Skeletal muscle tissue (tissue), 4 donors: Measurements from ENCODE around the gene BCL2L1. TPM values are rescaled to one million over a fixed set of nuclear protein-coding genes. Genes with fewer than 3 reads are reported as not detected.

Experiments
- H3K27ac ChIP-seq: one replicate; pipeline ENCODE4 v1.7.0; 2013; ENCODE audit warnings: mild to moderate bottlenecking, low read depth, low read length, inconsistent platforms
- H3K27me3 ChIP-seq, 3 donors: one replicate each; pipeline ENCODE4 v1.7.0; 2013; ENCODE audit warnings: low read length in 3 of 3; ENCODE audit not compliant: control insufficient read depth in 3 of 3, insufficient read depth in 3 of 3
- H3K36me3 ChIP-seq, 3 donors: one replicate each; pipeline ENCODE4 v1.7.0; 2013; ENCODE audit warnings: low read length in 3 of 3; ENCODE audit not compliant: control insufficient read depth in 3 of 3, insufficient read depth in 3 of 3
- H3K4me1 ChIP-seq, 3 donors: one replicate each; pipeline ENCODE4 v1.7.0; 2013; ENCODE audit warnings: low read length in 3 of 3, mild to moderate bottlenecking in 3 of 3; ENCODE audit not compliant: control insufficient read depth in 3 of 3, insufficient read depth in 3 of 3
- H3K4me3 ChIP-seq, 3 donors: one replicate each; pipeline ENCODE4 v1.7.0; 2013; ENCODE audit warnings: low read length in 3 of 3
- H3K9ac ChIP-seq, 3 donors: one replicate each; pipeline ENCODE4 v1.7.0; 2013; ENCODE audit warnings: low read length in 3 of 3, mild to moderate bottlenecking in 3 of 3, moderate library complexity in 2 of 3, low read depth in 1 of 3
- H3K9me3 ChIP-seq, 3 donors: one replicate each; pipeline ENCODE4 v1.7.0; 2013; ENCODE audit warnings: low read length in 3 of 3; ENCODE audit not compliant: control insufficient read depth in 3 of 3
- total RNA-seq: library from RNA; depleted of rRNA; stranded (reverse); fragments of >200 nt; gene quantifications from one replicate; pipeline ENCODE4 v1.2.3, GENCODE V29; 2014
- donor health status: Osteomylitis.

BCL2L1 gene
- total RNA-seq, 1 donor from 2014 or later: 44.9 TPM

DNA sequence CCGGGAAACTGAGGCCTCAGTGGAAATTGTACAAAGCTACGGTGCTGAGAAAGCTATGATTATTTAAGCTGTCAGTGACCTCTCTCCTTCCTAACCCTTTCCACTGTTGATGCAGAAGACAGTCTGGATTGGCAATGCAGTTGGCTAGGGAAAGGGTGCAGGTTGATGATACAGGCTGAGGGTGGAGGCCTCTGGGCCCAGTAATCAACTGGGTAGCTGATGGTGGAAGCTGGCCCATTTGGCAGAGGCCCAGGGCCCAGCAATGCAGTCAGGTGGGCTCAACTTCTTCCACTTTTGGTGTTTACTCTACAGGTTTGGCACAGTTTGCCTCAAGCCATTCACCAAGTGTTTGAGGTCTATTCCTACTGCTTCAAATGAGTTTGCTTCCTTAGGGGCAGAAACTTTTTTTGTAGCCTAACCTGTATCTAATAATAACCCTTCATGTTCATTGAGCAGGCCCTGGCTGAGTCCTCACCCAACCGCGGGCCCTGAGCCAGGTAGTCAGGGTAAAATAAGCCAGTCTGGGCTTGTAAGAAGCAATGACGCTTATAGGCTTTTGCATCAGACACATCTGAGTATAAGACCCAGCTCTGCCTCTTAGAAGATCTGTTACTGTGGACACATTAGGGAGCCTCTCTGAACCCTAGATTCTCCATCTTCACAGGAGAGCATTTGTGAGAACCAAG is 12.1 kb downstream of the BCL2L1 start:
- peaks cover 70 to 76% (median 75%) of the 10 kb centered on the region in 3 donors for H3K4me1 ChIP-seq
- peak overlapping the region; percentile 93 for H3K27ac ChIP-seq
- H3K36me3 ChIP-seq: peaks cover 4 to 21% (median 12%) of the 10 kb centered on the region in 3 donors
- H3K9me3 ChIP-seq: no peaks in the 10 kb centered on the region
- peak overlapping the region in 2 of 3 donors; percentile 7 to 58 for H3K9ac ChIP-seq
- H3K27me3 ChIP-seq: no peaks in the 10 kb centered on the region
- peak overlapping the region in 2 of 3 donors; percentile 4 to 15 for H3K4me3 ChIP-seq

- H3K4me1 ChIP-seq: peaks cover 74 to 79% (median 77%) of the 10 kb centered on the region in 3 donors
- H3K4me3 ChIP-seq: no peak overlapping the region
- H3K9ac ChIP-seq: peak overlapping the region in 1 of 3 donors; percentile 7
- H3K36me3 ChIP-seq: peaks cover 4 to 22% (median 12%) of the 10 kb centered on the region in 3 donors
- H3K27me3 ChIP-seq: no peaks in the 10 kb centered on the region
- no peaks in the 10 kb centered on the region for H3K9me3 ChIP-seq
- peak overlapping the region; percentile 93 for H3K27ac ChIP-seq
These were observed 12.7 kb downstream of the BCL2L1 start for GRCh38 chr20:31709939-31710338.

GRCh38 chr20:31708736-31709534 is 13.7 kb downstream of the BCL2L1 start:
- Histone ChIP-seq H3K9me3 (no peaks in the 10 kb centered on the region), H3K27me3 (no peaks in the 10 kb centered on the region), H3K36me3 (peaks cover 4 to 17% (median 10%) of the 10 kb centered on the region in 3 donors), H3K4me3 (no peak overlapping the region), H3K27ac (peak overlapping the region; percentile 83), H3K9ac (peak overlapping the region in 2 of 3 donors; percentile 40 to 47), H3K4me1 (peaks cover 72 to 80% (median 75%) of the 10 kb centered on the region in 3 donors)

GRCh38 chr20:31707994-31708735 is 14.5 kb downstream of the BCL2L1 start:
- H3K4me3 ChIP-seq: peak overlapping the region in 1 of 3 donors; percentile 4
- peaks cover 65 to 73% (median 67%) of the 10 kb centered on the region in 3 donors for H3K4me1 ChIP-seq
- H3K27me3 ChIP-seq: no peaks in the 10 kb centered on the region
- H3K27ac ChIP-seq: peak overlapping the region; percentile 83
- peaks cover 4 to 13% (median 10%) of the 10 kb centered on the region in 3 donors for H3K36me3 ChIP-seq
- H3K9me3 ChIP-seq: no peaks in the 10 kb centered on the region
- peak overlapping the region; percentile 41 to 51 (median 47) for H3K9ac ChIP-seq

GRCh38 chr20:31707258-31707615 is 15.4 kb downstream of the BCL2L1 start:
- H3K36me3 ChIP-seq: peaks cover 4 to 13% (median 10%) of the 10 kb centered on the region in 3 donors
- H3K27me3 ChIP-seq: no peaks in the 10 kb centered on the region
- H3K27ac ChIP-seq: peak overlapping the region; percentile 12
- H3K4me1 ChIP-seq: peaks cover 56 to 64% (median 58%) of the 10 kb centered on the region in 3 donors
- H3K9me3 ChIP-seq: no peaks in the 10 kb centered on the region
- H3K9ac ChIP-seq: no peak overlapping the region
- no peak overlapping the region for H3K4me3 ChIP-seq

- H3K27ac ChIP-seq: peak overlapping the region; percentile 12
- H3K4me3 ChIP-seq: no peak overlapping the region
- peaks cover 4 to 13% (median 10%) of the 10 kb centered on the region in 3 donors for H3K36me3 ChIP-seq
- H3K9ac ChIP-seq: no peak overlapping the region
- H3K27me3 ChIP-seq: no peaks in the 10 kb centered on the region
- peaks cover 53 to 63% (median 55%) of the 10 kb centered on the region in 3 donors for H3K4me1 ChIP-seq
- no peaks in the 10 kb centered on the region for H3K9me3 ChIP-seq
These were observed 15.9 kb downstream of the BCL2L1 start for GRCh38 chr20:31706607-31707257.

- Histone ChIP-seq H3K27ac (peak overlapping the region; percentile 5), H3K4me1 (peaks cover 46 to 56% (median 47%) of the 10 kb centered on the region in 3 donors), H3K27me3 (no peaks in the 10 kb centered on the region)
These were observed 16.8 kb downstream of the BCL2L1 start for GRCh38 chr20:31705598-31706597.

DNA sequence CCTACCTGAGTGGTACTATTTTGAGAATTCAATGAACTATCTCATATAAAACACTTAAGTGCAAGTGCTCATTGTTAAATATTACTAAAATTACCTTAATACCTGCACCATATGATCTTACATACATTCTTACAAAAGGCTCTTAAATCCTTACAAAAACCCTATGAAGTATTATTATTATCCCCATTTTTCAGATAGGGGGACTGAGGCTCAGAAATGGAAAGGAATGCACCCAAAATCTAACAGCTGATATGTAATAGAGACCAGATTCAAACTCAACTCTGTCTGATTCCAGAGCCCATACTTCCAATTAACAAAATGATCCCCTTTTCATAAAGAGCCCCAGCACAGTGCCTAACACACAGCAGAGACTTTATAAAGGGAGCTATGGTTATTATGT is 17.5 kb downstream of the BCL2L1 start:
- peaks cover 4 to 13% (median 10%) of the 10 kb centered on the region in 3 donors for H3K36me3 ChIP-seq
- H3K9ac ChIP-seq: no peak overlapping the region
- H3K4me1 ChIP-seq: peaks cover 46 to 56% (median 46%) of the 10 kb centered on the region in 3 donors

More at GRCh38 chr20:31705598-31706597, 16.8 kb downstream of the BCL2L1 start:
- Histone ChIP-seq H3K36me3 (peaks cover 4 to 13% (median 10%) of the 10 kb centered on the region in 3 donors), H3K4me3 (no peak overlapping the region), H3K9ac (no peak overlapping the region), H3K9me3 (no peaks in the 10 kb centered on the region)

More for the DNA sequence above, 17.5 kb downstream of the BCL2L1 start:
- Histone ChIP-seq H3K27me3 (no peaks in the 10 kb centered on the region), H3K27ac (no peak overlapping the region), H3K4me3 (no peak overlapping the region), H3K9me3 (no peaks in the 10 kb centered on the region)
